Measurements from ENCODE around the gene HPD.
"Not testable (repeated sequence)": the region's sequence is repeated elsewhere in the genome, so short reads cannot be mapped to it uniquely, and the experiment has no call there.

HPD gene

GRCh38 chr12:121858662-121859572, at the start of gene HPD:
Gene HPD (minus strand): TSS chr12:121858859. CDS start chr12:121858823, 36 bp downstream.
- no peak for DNase-seq

- DNase-seq: no peak
These were observed 47.1 kb upstream of the HPD start for GRCh38 chr12:121905746-121906145.

GRCh38 chr12:121903202-121903601, 44.5 kb upstream of the HPD start:
- no peak for DNase-seq

- DNase-seq: no peak
These were observed 40.9 kb upstream of the HPD start for GRCh38 chr12:121899590-121899989.

GRCh38 chr12:121898287-121898686, 39.6 kb upstream of the HPD start:
- DNase-seq: no peak

GRCh38 chr12:121894633-121895032, 36.0 kb upstream of the HPD start:
- DNase-seq: no peak

- peak; percentile 58 for DNase-seq
These were observed 35.4 kb upstream of the HPD start for GRCh38 chr12:121893961-121894460.

GRCh38 chr12:121892673-121893561, 34.3 kb upstream of the HPD start:
- peak; percentile 50 for DNase-seq

GRCh38 chr12:121889661-121890060, 31.0 kb upstream of the HPD start:
- peak; percentile 10 for DNase-seq

- no peak for DNase-seq
These were observed 30.6 kb upstream of the HPD start for GRCh38 chr12:121889274-121889624.

- DNase-seq: peak; percentile 99
These were observed 30.0 kb upstream of the HPD start, which contains the start of gene PSMD9 for GRCh38 chr12:121888478-121889273. Gene PSMD9 (plus strand): TSS chr12:121888790. CDS start chr12:121888857, 67 bp downstream.

GRCh38 chr12:121888083-121888477, 29.4 kb upstream of the HPD start:
- DNase-seq: no peak

- not testable (repeated sequence) for DNase-seq
These were observed 26.5 kb upstream of the HPD start for GRCh38 chr12:121885129-121885528.

- no peak for DNase-seq
These were observed 24.6 kb upstream of the HPD start for GRCh38 chr12:121883315-121883660.

GRCh38 chr12:121876080-121876447, 17.4 kb upstream of the HPD start:
- DNase-seq: not testable (repeated sequence)

GRCh38 chr12:121875582-121875981, 16.9 kb upstream of the HPD start:
- DNase-seq: no peak

GRCh38 chr12:121874071-121874470, 15.4 kb upstream of the HPD start:
- DNase-seq: no peak

GRCh38 chr12:121873216-121873569, 14.5 kb upstream of the HPD start:
- DNase-seq: no peak

GRCh38 chr12:121872546-121873215, 14.0 kb upstream of the HPD start:
- DNase-seq: no peak

- DNase-seq: no peak
These were observed 12.8 kb upstream of the HPD start for GRCh38 chr12:121871467-121871866.

GRCh38 chr12:121869229-121869628, 10.6 kb upstream of the HPD start:
- not testable (repeated sequence) for DNase-seq

- DNase-seq: no peak
These were observed 7.7 kb upstream of the HPD start for GRCh38 chr12:121866331-121866730.

All from activated CD4-positive, alpha-beta T cell treated with anti-CD3 and anti-CD28 coated beads, Interleukin-10, Interleukin-2, amounts not matched to agents 100 ng/mL and 50 ng/mL, durations not matched to agents 16 hours and 8 hours (primary cell).